H1 (cell line): Measurements from ENCODE around the gene MOV10L1. TPM values are rescaled to one million over a fixed set of nuclear protein-coding genes. Genes with fewer than 3 reads are reported as not detected.

Experiments used
- CTCF ChIA-PET: fragments of 300-600 bp; sonication (Branson Sonifier 250); formaldehyde crosslinking; loops from one replicate; lab custom pipeline; 2021; ENCODE audit not compliant: partially characterized antibody; lab: Charles Lee
- POLR2A ChIA-PET: fragments of 300-600 bp; sonication (Branson Sonifier 250); formaldehyde crosslinking; loops from one replicate; lab custom pipeline; 2021; ENCODE audit warnings: inconsistent platforms; ENCODE audit not compliant: partially characterized antibody; lab: Charles Lee
- DNase-seq, 2 experiments: peaks; one replicate each; pipeline versions ENCODE4 v3.0.0 to v3.0.0-alpha.2; 2010 to 2022; ENCODE audit warnings: low spot score in 2 of 2, low read depth in 1 of 2, mixed read lengths in 1 of 2
- FAIRE-seq: peaks from 2 replicates; lab custom pipeline; 2011; peaks lifted over from hg19 to GRCh38; lab: Jason Lieb, UNC
- H2AFZ ChIP-seq: 2 replicates; pipeline ENCODE4 v1.8.1; 2012; ENCODE audit warnings: low read length, inconsistent platforms
- H2AK5ac ChIP-seq: 2 replicates; pipeline ENCODE4 v1.6.1; 2013; ENCODE audit warnings: low read depth, low read length
- H2BK120ac ChIP-seq: replicated peaks from 2 replicates; pipeline ENCODE3; 2013; ENCODE audit warnings: low read depth, low read length, inconsistent platforms
- H2BK12ac ChIP-seq: 2 replicates; pipeline ENCODE4 v1.6.1; 2013; ENCODE audit warnings: low read depth, low read length
- H2BK15ac ChIP-seq: 2 replicates; pipeline ENCODE4 v1.6.1; 2013; ENCODE audit warnings: low read length
- H2BK20ac ChIP-seq: 2 replicates; pipeline ENCODE4 v1.6.1; 2013; ENCODE audit warnings: low read length
- H2BK5ac ChIP-seq: 2 replicates; pipeline ENCODE4 v1.6.1; 2013; ENCODE audit warnings: low read depth, low read length
- H3K14ac ChIP-seq: 2 replicates; pipeline ENCODE4 v1.6.1; 2013; ENCODE audit warnings: inconsistent platforms; ENCODE audit not compliant: insufficient read length
- H3K18ac ChIP-seq: 2 replicates; pipeline ENCODE4 v1.6.1; 2013; ENCODE audit warnings: low read length; ENCODE audit errors: extremely low read depth
- H3K23ac ChIP-seq: 2 replicates; pipeline ENCODE4 v1.6.1; 2013; ENCODE audit warnings: inconsistent platforms; ENCODE audit not compliant: insufficient read length
- H3K23me2 ChIP-seq: 2 replicates; pipeline ENCODE4 v1.6.1; 2013; ENCODE audit warnings: low read depth, low read length
- H3K27ac ChIP-seq: 2 replicates; pipeline ENCODE4 v1.6.1; 2011; ENCODE audit warnings: low read depth, low read length, inconsistent platforms
- H3K27me3 ChIP-seq, 4 experiments: replicated peaks in 1 of 4; 1 replicate in 1 of 4; 2 replicates in 3 of 4; pipeline versions ENCODE4 v1.6.1 to v1.8.1; 2011 to 2013; ENCODE audit warnings: low read length in 3 of 4, mild to moderate bottlenecking in 3 of 4, inconsistent platforms in 2 of 4, mixed read lengths in 2 of 4, moderate library complexity in 1 of 4; ENCODE audit not compliant: control insufficient read depth in 3 of 4, insufficient read depth in 3 of 4; ENCODE audit errors: extremely low read depth in 1 of 4
- H3K36me3 ChIP-seq, 4 experiments: 2 replicates each; pipeline versions ENCODE4 v1.6.1 to v1.8.1; 2011 to 2013; ENCODE audit warnings: mild to moderate bottlenecking in 4 of 4, low read length in 3 of 4, moderate library complexity in 2 of 4, control low read depth in 1 of 4, inconsistent platforms in 1 of 4; ENCODE audit not compliant: insufficient read depth in 4 of 4, control insufficient read depth in 2 of 4
- H3K4ac ChIP-seq: replicated peaks from 2 replicates; pipeline ENCODE3; 2013; ENCODE audit warnings: low read length, low read depth, mixed read lengths, inconsistent platforms; ENCODE audit not compliant: insufficient read length
- H3K4me1 ChIP-seq, 4 experiments: replicated peaks in 1 of 4; 1 replicate in 1 of 4; 2 replicates in 3 of 4; pipeline versions ENCODE4 v1.6.1 to v1.8.1; 2011 to 2013; ENCODE audit warnings: low read length in 3 of 4, inconsistent platforms in 2 of 4, mixed read lengths in 1 of 4; ENCODE audit not compliant: insufficient read depth in 4 of 4, control insufficient read depth in 3 of 4
- H3K4me2 ChIP-seq, 2 experiments: 2 replicates each; pipeline versions ENCODE4 v1.6.1 to v1.8.1; 2011 to 2013; ENCODE audit warnings: low read depth in 2 of 2, low read length in 2 of 2, control low read depth in 1 of 2, inconsistent platforms in 1 of 2, mild to moderate bottlenecking in 1 of 2; ENCODE audit not compliant: insufficient read depth in 1 of 2
- H3K4me3 ChIP-seq, 4 experiments: fragments of 200-600, 300-600 bp in 1 of 4; sonication (generic), shearing (Covaris generic), sonication (Bioruptor Twin) in 1 of 4; 2 replicates each; pipeline versions ENCODE4 v1.5.1 to v1.8.1; 2011 to 2016; ENCODE audit warnings: low read length in 4 of 4, low read depth in 3 of 4, control low read depth in 2 of 4, inconsistent platforms in 2 of 4, mild to moderate bottlenecking in 2 of 4, mixed read lengths in 1 of 4, moderate library complexity in 1 of 4; ENCODE audit not compliant: insufficient read depth in 2 of 4; ENCODE audit errors: extremely low read depth in 1 of 4
- H3K56ac ChIP-seq: replicated peaks from 2 replicates; pipeline ENCODE3; 2013; ENCODE audit warnings: low read depth, mild to moderate bottlenecking, mixed read lengths, low read length, inconsistent platforms; ENCODE audit not compliant: insufficient read length
- H3K79me1 ChIP-seq: 2 replicates; pipeline ENCODE4 v1.6.1; 2013; ENCODE audit warnings: low read depth, low read length, control low read depth
- H3K79me2 ChIP-seq, 2 experiments: 2 replicates each; pipeline versions ENCODE4 v1.6.1 to v1.8.1; 2012 to 2013; ENCODE audit warnings: low read length in 2 of 2, mild to moderate bottlenecking in 2 of 2, inconsistent platforms in 1 of 2; ENCODE audit not compliant: insufficient read depth in 2 of 2, control insufficient read depth in 1 of 2
- H3K9ac ChIP-seq, 4 experiments: replicated peaks in 1 of 4; 1 replicate in 1 of 4; 2 replicates in 3 of 4; pipeline versions ENCODE4 v1.6.1 to v1.8.1; 2011 to 2013; ENCODE audit warnings: low read depth in 3 of 4, low read length in 3 of 4, control low read depth in 2 of 4, mild to moderate bottlenecking in 2 of 4, moderate library complexity in 2 of 4, inconsistent platforms in 1 of 4; ENCODE audit errors: extremely low read depth in 1 of 4
- H3K9me3 ChIP-seq, 2 experiments: 2 replicates each; pipeline versions ENCODE4 v1.6.1 to v1.8.1; 2012 to 2013; ENCODE audit warnings: mild to moderate bottlenecking in 2 of 2, moderate library complexity in 2 of 2, control low read depth in 1 of 2, inconsistent platforms in 1 of 2, low read depth in 1 of 2, low read length in 1 of 2, mixed read lengths in 1 of 2; ENCODE audit not compliant: insufficient read depth in 2 of 2
- H4K20me1 ChIP-seq, 2 experiments: replicated peaks in 1 of 2; 2 replicates each; pipeline versions ENCODE3 to v1.8.1; 2011 to 2013; ENCODE audit warnings: inconsistent platforms in 2 of 2, low read length in 2 of 2, mild to moderate bottlenecking in 1 of 2; ENCODE audit not compliant: insufficient read depth in 2 of 2, control insufficient read depth in 1 of 2
- H4K5ac ChIP-seq: 2 replicates; pipeline ENCODE4 v1.6.1; 2013; ENCODE audit warnings: low read length, low read depth, mixed read lengths, inconsistent platforms; ENCODE audit not compliant: insufficient read length
- H4K8ac ChIP-seq: 2 replicates; pipeline ENCODE4 v1.8.0; 2013; ENCODE audit warnings: mild to moderate bottlenecking, moderate library complexity, low read length, inconsistent platforms; ENCODE audit not compliant: insufficient read depth; ENCODE audit errors: extremely low read depth
- H4K91ac ChIP-seq: replicated peaks from 2 replicates; pipeline ENCODE3; 2013; ENCODE audit warnings: low read length, mixed read lengths, inconsistent platforms; ENCODE audit not compliant: insufficient read length
- POLR2AphosphoS5 ChIP-seq: IDR thresholded peaks from 2 replicates; pipeline ENCODE4 v1.6.1; 2011; ENCODE audit warnings: low read depth, low read length
- SIX5 ChIP-seq: IDR thresholded peaks from 2 replicates; pipeline ENCODE4 v1.6.1; 2011; ENCODE audit warnings: mild to moderate bottlenecking, low read depth, low read length
- WGBS, 2 experiments: shearing (Covaris generic) in 1 of 2; methylation state at CpG; one replicate each; pipeline versions ENCODE4 v1.1.6 to v1.1.7; 2013 to 2015; ENCODE audit warnings: low lambda C conversion rate in 2 of 2, mixed read lengths in 2 of 2, inconsistent platforms in 1 of 2, low coverage in 1 of 2, missing lambda C conversion rate in 1 of 2; ENCODE audit not compliant: insufficient replicate concordance in 2 of 2, insufficient coverage in 1 of 2, insufficient read length in 1 of 2; ENCODE audit errors: extremely low coverage in 1 of 2, missing lambda C conversion rate in 1 of 2; 5-methylcytosine and 5-hydroxymethylcytosine counted together
- polyA plus RNA-seq, 7 experiments: library from polyadenylated mRNA; depleted of rRNA in 3 of 7; stranded (reverse) in 5 of 7; unstranded in 2 of 7; fragments of >200 nt in 5 of 7; fragments of 200-250 nt in 2 of 7; gene quantifications; 1 replicate in 5 of 7; 2 replicates in 1 of 7; 4 replicates in 1 of 7; pipeline versions ENCODE4 v1.2.1 to v1.2.3, GENCODE V29; 2011 to 2013; ENCODE audit warnings: missing spikeins in 2 of 7, mixed read lengths in 2 of 7
- total RNA-seq: library from RNA; stranded (reverse); fragmentation: NEBNext Ultra II Directional; extraction: Animal tissue kit (Norgen Biotek cat#: 25700); gene quantifications from 2 replicates; pipeline ENCODE4 v1.2.1, GENCODE V29; 2021

Gene MOV10L1
- total and polyA plus RNA-seq, 2 of the 8 experiments (the other 6 are each of a cell fraction or from before 2014, with no cell fraction given), result 0.32 TPM; not detected in 1

- 92% methylated on average over 37 of the region's 39 CpGs; no CpG with 5 or more reads in 1 of the 2 experiments for WGBS, 2 experiments
Observed at GRCh38 chr22:50179937-50180726, 90.3 kb downstream of the MOV10L1 start.

More at GRCh38 chr22:50179937-50180726, 90.3 kb downstream of the MOV10L1 start:
- Histone ChIP-seq H4K91ac (peak overlapping the region; percentile 73), H2AK5ac (no peak overlapping the region), H3K18ac (no peak overlapping the region), H2BK120ac (no peak overlapping the region), H3K9ac (no peak overlapping the region), H3K14ac (no peak overlapping the region), H2AFZ (no peak overlapping the region), H3K79me2 (no peaks in the 10 kb centered on the region), H3K27ac (no peak overlapping the region), H3K23me2 (peaks cover 1% of the 10 kb centered on the region; the same call in 1 of the 2 replicates), H4K5ac (no peak overlapping the region), H4K8ac (no peak overlapping the region), H3K4ac (no peak overlapping the region), H2BK12ac (peak overlapping the region; percentile 77; the same call in 1 of the 2 replicates), H3K56ac (no peak overlapping the region), H2BK15ac (peak overlapping the region; percentile 88; the same call in 1 of the 2 replicates), H3K27me3 (peaks cover 0 to 10% (median 4%) of the 10 kb centered on the region in 4 experiments; a peak in 3 of 7 replicates), H4K20me1 (peaks cover 0 to 7% of the 10 kb centered on the region in 2 experiments), H2BK20ac (no peak overlapping the region)
- FAIRE-seq, result no peak
- DNase-seq, result no peak
- TF ChIP-seq POLR2AphosphoS5 (no peak), SIX5 (no peak)
- TF ChIP-seq, all 59 proteins: peak for 0
- ChIA-PET POLR2A (interaction anchor here (1.0 kb wide), 1 partner anchor 29 kb away, joined by 3 read pairs; no protein-coding TSS in a partner anchor), CTCF (no interaction called here)
- no peak overlapping the region for H3K4me3 ChIP-seq
- no peak overlapping the region for H2BK5ac ChIP-seq
- no peaks in the 10 kb centered on the region for H3K36me3 ChIP-seq
- no peaks in the 10 kb centered on the region; the same call in 1 of the 2 replicates for H3K79me1 ChIP-seq
- H3K9me3 ChIP-seq, result no peaks in the 10 kb centered on the region
- H3K4me2 ChIP-seq, result no peak overlapping the region
- H3K23ac ChIP-seq, result no peak overlapping the region
- H3K4me1 ChIP-seq, result peaks cover 0 to 16% (median 9%) of the 10 kb centered on the region in 4 experiments; a peak in 4 of 7 replicates
